GM18520 (cell line): ENCODE results near the gene TRIM29.

Experiments used
- ATAC-seq: cut with Tn5 transposase; IDR thresholded peaks from one replicate; pipeline ENCODE4 v1.9.1; 2021; ENCODE audit not compliant: unreplicated experiment

TRIM29 gene

GRCh38 chr11:120124355-120124754 lies 13.6 kb downstream of the TRIM29 start:
- ATAC-seq = no peak

- no peak for ATAC-seq
These were observed 14.0 kb downstream of the TRIM29 start for GRCh38 chr11:120123946-120124345.

- ATAC-seq = no peak
These were observed 14.8 kb downstream of the TRIM29 start for GRCh38 chr11:120122924-120123683.

- no peak for ATAC-seq
These were observed 15.9 kb downstream of the TRIM29 start for GRCh38 chr11:120121914-120122473.

- no peak for ATAC-seq
These were observed 16.6 kb downstream of the TRIM29 start for GRCh38 chr11:120121336-120121735.

GRCh38 chr11:120120805-120121335 lies 17.0 kb downstream of the TRIM29 start:
- ATAC-seq = no peak

GRCh38 chr11:120119121-120119520 lies 18.8 kb downstream of the TRIM29 start:
- no peak for ATAC-seq

- no peak for ATAC-seq
These were observed 19.9 kb downstream of the TRIM29 start for GRCh38 chr11:120117991-120118390.

- no peak for ATAC-seq
These were observed 20.9 kb downstream of the TRIM29 start for GRCh38 chr11:120116966-120117365.

- no peak for ATAC-seq
These were observed 22.5 kb downstream of the TRIM29 start for GRCh38 chr11:120115272-120116000.

GRCh38 chr11:120112174-120112796 lies 25.6 kb downstream of the TRIM29 start:
- ATAC-seq = no peak

- no peak for ATAC-seq
These were observed 28.4 kb downstream of the TRIM29 start for GRCh38 chr11:120109531-120109930.

- ATAC-seq = no peak
These were observed 29.1 kb downstream of the TRIM29 start for GRCh38 chr11:120108785-120109168.

GRCh38 chr11:120108154-120108784 lies 29.6 kb downstream of the TRIM29 start:
- no peak for ATAC-seq

- no peak for ATAC-seq
These were observed 30.2 kb downstream of the TRIM29 start for GRCh38 chr11:120107692-120108091.

- ATAC-seq = no peak
These were observed 31.4 kb downstream of the TRIM29 start for GRCh38 chr11:120106354-120107150.

- no peak for ATAC-seq
These were observed 32.3 kb downstream of the TRIM29 start for GRCh38 chr11:120105576-120105975.

- no peak for ATAC-seq
These were observed 33.8 kb downstream of the TRIM29 start for GRCh38 chr11:120104041-120104565.

GRCh38 chr11:120102864-120103122 lies 35.1 kb downstream of the TRIM29 start:
- ATAC-seq = no peak
